M059J (cell line): ENCODE measurements around the gene TBC1D22A. TPM values are rescaled to one million over a fixed set of nuclear protein-coding genes. Genes with fewer than 3 reads are reported as not detected.
"Not testable (repeated sequence)": the region's sequence is repeated elsewhere in the genome, so short reads cannot be mapped to it uniquely, and the experiment has no call there.

Source experiments
- DNase-seq: peaks from one replicate; pipeline ENCODE4 v3.0.0-alpha.2; 2012; ENCODE audit warnings: low read depth
- total RNA-seq: library from RNA; depleted of rRNA; stranded (reverse); fragments of >200 nt; shearing (Covaris generic); gene quantifications from 2 replicates; pipeline ENCODE4 v1.2.3, GENCODE V29; 2014

TBC1D22A gene
- total RNA-seq, 1 experiment from 2014 or later, result 7.3 TPM

DNA sequence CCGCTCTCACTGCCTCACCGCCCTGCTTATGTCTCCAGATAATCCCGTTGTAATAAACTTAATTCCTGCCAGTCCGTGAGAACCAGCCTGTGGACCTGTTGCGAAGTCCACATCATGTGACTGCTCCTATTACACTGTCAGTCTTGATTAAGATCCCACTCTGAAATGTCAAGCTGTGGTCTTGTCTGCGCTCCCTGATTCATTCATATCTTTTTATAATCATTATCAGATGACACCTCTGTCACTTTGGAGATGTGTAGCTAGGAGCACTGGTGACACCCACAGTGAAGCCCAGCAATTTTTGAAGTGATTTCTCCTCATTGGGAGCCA is 377.3 kb downstream of the TBC1D22A start:
- no peak for DNase-seq

DNA sequence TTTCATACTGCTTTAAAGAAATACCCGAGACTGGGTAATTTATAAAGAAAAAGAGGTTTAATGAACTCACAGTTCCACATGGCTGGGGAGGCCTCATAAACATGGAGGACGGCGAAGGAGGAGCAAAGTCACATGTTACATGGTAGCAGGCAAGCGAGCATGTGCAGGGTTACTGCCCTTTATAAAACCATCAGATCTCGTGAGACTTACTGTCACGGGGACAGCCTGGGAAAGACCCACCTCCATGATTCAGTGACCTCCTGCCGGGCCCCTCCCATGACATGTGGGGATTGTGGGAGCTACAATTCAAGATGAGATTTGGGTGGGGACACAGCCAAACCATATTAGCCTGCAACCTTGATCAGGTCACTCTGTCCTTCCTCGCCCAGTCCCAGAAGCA is 378.5 kb downstream of the TBC1D22A start:
- not testable (repeated sequence) for DNase-seq

DNA sequence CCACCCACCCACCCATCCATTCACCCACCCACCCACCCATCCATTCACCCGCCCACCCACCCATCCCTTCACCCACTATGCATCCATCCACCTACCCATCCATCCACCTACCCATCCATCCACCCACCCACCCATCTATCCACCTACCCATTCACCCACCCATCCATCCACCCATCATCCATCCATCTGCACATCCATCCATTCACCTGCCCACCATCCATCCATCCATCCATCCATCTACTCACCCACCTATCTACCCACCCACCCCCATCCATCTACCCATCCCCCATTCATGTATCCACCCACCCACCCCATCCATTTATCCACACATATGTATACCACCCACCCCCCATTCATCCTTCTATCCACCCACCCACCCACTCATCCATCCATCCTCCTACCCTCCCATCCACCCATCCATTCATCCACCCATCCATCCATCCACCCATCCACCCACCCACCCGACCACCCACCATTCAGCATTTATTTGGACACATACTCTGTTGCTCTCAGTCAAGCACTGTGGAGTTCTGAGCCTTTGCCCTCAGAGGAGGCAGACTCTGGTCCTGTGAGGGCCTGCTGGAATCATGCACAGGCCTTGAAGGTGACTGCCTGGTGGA is 380.1 kb downstream of the TBC1D22A start:
- DNase-seq, result no peak

DNA sequence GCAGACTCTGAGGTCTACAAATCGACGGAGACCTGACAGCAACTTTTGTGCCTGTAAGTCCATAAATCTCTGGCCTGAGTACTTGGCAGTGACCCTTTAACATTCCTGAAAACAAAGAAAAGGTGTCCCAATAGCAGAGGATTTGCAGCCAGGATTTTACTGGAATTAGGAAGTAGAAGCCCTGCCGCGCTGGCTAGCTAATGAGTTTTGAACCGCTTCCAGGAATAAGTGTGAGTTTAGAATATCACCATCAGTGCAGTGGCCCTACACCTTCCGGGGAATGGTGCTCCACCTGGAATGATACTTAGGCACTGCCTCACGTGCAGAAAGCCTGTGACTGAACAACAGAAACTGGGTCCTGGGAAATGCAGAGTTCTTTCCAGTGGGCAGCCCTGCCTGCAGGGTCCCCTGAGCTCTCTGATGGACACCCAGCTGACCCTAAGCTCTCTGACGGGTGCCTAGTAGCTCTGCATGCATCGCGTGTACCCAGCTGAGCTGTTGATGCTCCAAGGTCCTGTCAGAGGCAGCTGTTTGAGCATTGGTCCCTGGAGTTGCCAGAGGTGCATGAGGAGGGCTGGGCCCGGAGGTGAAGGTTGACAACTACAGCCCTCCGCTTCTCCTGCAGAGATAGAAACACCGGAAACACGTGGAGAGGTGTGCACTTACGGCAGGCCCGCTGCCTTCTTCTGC is 380.9 kb downstream of the TBC1D22A start:
- no peak for DNase-seq

DNA sequence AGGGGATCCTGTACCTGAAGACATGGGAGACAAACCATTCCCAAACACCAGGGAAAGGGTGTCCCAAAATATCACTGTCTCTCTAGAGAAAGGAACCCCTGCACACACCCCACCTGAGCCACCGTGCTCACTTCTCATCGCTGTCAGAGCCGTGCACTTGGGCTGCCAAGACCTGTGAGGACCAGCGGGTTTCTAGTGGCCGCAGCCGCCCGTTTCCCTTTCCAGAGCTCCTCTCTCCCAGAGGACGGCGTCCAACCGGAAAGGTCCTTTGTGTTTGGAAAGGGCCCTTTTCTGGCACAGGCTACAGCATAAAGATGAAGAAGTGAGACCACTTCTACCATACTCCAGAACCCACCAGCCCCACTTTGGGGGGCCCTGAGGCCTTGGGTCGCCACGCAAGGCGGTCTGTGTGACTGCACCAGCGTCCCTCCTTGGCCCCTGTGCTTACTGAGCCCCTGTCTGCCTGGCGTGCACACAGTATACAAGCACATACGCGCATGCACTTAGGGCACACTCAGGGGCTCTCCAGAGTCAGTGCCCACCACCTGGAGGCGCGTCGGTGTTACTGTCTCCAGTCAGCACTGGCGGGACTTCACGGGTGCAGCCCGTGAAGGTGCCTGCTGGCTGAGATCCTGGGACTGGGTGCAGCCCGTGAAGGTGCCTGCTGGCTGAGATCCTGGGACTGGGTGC is 381.8 kb downstream of the TBC1D22A start:
- no peak for DNase-seq

DNA sequence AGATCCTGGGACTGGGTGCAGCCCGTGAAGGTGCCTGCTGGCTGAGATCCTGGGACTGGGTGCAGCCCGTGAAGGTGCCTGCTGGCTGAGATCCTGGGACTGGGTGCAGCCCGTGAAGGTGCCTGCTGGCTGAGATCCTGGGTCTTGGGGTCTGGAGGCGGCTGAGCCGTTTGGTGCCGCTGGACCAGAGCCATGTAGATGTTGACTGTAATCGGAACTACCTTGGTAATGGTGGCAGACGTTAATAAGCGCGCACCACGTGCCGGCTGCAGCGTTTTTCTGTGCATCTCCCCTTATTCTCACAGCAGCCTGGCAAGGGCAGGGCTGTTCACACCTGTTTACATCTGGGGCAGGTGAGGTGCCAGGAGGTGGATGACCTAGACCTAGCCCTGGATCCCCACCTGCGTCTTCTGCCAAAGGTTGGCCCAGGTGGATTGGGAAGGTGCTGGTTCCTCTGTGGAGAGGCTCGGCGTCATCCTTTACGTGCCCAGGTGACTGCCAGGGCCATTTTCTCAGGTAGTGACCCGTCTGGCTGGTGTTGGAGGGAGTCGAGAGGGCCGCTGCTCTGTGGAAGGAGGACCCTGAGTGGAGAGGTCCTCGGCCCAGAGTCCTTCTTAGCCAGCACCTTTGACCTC is 382.5 kb downstream of the TBC1D22A start:
- no peak for DNase-seq

DNA sequence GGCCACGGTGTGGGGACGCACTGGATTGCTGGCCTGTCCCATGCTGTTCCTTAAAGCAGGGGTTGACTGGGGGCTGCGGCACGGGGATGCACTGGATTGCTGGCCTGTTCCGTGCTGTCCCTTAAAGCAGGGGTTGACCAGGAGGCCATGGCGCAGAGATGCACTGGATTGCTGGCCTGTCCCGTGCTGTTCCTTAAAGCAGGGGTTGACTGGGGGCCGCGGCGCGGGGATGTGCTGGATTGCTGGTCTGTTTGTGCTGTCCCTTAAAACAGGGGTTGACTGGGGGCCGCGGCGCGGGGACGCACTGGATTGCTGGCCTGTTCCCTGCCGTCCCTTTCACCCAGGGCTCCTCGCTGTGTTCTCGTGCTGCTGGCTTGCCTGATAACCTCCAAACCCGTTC is 383.4 kb downstream of the TBC1D22A start:
- DNase-seq, result no peak

DNA sequence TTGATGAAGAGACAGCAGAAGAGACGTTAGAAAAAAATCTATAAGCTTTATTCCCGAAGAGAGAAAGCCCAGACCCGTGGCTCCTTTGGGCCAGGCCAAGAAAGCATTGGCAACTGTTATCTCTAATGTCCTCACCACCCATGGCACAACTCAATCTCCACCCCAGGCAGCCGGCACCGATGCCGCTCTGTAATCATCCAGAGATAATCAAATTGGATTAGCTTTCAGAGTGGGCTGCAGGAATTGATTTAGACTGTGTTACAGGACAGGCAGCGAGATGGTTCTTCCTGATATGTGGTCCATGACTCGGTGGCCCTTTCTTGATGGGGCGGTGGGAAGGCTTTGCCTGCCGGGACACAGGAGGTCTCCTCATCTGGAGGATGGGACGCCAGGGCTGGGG is 383.9 kb downstream of the TBC1D22A start:
- no peak for DNase-seq

DNA sequence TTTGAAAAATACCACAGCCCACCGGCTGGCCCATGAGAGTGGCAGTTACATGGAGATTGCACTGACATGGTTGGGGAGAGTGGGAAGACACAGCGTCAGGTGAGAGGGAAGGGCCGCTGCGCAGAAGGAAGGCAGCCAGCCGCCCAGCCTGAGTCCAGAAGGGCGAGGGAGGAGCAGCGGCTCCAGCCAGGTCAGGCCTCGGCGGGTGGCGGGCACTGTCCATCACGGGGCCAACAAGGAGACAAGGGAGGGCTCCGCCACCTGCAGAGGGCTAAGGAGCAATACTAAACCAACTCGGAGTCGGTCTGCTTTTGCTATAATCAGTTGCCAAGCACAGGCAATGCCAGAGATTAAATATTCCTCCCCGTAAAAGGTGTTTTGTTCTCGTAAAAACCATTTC is 384.5 kb downstream of the TBC1D22A start:
- DNase-seq, result no peak

DNA sequence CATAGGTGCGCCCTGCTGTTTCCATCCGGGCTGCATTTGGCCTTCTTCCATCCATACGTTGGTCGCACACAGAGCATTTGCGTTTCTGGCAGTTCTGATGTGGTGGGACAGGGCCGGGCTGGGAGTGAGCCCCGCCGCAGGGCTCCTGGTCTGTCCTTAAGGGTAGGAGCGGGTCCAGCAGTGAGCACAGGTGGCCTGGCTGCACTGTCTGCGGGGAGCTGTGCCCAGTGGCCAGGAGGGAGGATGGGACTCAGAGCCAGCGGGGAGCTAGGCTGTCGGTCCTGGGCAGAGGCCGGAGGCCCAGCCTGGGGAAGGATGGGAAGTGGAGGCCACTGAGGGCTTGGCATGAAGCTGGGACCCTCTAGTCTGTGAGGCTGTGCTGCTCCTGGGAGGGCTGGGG is 385.1 kb downstream of the TBC1D22A start:
- DNase-seq, result no peak

DNA sequence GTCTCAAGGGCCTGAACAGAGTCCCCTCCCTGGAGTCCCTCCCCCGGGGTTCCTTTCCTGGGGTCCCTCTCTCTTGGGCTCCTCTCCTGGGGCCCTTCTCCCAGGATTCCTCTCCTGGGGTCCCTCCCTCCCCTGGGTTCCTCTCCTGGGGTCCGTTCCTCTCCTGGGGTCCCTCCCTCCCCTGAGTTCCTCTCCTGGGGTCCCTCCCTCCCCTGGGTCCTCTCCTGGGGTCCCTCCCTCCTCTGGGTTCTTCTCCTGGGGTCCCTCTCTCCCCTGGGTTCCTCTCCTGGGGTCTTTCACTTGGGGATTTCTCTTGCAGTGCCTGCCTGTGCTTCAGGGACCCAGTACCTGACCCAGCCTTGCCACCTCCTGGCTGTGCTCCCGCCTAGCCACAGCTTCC is 386.1 kb downstream of the TBC1D22A start:
- no peak for DNase-seq

DNA sequence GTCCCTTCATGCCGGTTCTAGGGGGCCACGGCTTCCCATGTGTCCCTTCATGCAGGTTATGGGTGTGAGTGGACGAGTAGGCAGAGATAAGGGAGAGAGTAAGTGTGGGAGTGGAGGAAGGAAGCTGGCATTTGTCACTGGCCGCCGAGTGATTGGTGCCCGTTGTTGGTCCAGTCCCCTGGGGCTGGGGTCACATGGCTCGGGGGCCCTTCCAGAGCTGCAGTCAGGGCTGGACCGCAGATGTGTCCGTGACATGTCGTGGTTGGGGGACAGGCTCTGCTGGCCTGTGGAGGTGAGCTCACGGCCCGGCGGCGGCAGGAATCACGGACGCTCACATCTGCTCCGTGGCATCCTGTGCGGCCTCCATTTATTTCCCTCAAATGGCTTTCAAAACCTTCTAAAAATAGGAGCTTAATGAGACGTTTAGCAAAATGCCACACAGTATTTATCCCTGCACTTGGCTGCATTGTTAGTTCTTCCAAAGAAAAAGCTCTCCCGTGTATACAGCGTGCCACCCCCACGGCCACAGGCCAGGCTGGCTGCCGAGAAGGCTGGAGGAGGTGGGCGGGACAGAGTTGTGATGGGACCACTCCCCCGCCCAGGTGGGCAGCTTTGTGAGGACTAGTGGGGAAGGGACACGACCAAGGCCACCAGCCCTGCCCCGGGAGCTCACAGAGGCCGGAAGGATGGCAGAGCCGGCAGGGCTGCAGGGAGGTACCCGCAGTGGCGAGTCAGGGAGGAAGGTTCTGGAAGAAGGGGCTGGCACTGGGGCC is 386.7 kb downstream of the TBC1D22A start:
- no peak for DNase-seq

DNA sequence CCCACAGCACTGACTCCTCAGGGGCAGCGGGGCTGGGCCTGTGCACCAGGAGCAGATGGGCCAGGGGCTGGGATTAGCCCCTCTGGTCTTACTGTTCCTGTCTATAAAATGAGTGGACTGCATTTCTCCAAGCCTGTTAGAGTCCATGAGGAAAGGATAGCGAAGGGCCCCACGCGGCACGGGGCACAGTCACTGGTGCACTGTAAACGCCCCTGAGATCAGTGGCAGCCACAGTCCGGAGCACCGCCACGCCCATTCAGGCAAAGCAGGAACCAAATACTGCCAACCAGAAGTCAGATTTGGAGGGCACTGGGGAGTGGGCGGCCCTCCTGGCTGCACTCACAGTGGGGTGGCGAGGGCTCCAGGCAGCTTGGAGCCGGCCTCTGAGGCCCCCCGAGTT is 387.5 kb downstream of the TBC1D22A start:
- DNase-seq, result no peak

DNA sequence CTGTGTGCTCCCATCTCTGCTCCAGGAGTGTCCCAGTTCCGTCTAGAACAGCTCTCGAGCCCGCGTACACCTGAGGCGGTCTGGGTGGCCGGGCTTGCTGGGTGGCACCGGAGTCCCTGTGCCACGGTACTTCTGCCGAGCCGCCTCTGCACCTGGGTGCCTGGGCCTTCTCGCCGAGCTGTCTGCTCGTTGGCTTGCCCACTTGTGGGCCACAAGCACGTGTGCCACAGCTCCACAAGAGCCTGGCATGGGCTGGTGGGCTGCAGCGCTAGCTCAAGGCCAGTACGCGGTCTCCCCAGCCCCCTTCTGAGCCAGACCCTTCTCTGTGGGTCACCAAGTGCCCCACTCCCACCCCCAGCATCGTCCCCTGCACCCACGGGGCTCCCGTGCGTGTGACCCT is 388.0 kb downstream of the TBC1D22A start:
- no peak for DNase-seq

DNA sequence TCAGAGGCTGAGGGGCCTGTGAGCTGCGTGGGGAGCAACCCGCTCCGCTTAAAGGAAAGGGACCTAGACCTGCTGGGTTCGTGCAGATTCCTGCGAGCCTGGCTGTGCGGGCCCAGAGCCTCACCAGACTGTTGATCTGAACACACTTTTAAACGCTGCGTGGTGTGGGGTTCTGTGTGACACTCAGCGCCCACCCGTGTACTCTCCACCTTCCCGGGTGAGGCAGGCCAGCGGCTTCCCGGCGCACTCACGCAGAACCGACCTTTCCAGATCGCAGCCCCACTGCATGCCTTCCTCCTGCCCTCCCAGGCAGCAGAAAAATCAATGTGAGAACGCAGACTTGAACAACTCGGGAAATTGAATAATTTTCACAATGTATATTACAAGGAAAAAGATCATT is 388.6 kb downstream of the TBC1D22A start:
- no peak for DNase-seq

DNA sequence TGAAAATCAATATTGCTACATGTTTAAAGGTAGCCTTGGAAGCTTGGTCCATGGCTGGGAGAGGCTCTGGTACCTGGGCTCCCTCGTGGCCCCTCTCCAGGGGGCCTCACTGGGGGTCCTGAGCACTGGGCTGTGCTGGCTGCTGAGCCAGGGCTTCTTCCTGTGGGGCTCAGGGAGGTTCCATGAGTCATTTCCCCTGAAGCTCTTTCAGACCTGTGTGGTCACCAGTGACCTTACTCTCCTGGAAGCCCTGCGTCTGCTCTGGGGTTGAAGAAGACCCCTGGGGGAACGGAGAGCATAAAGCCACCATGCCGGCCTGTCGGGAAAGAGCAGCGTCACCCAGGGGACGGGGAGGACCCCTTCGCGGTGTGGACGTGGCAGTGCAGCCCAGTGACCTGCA is 389.0 kb downstream of the TBC1D22A start:
- DNase-seq, result peak; percentile 80

DNA sequence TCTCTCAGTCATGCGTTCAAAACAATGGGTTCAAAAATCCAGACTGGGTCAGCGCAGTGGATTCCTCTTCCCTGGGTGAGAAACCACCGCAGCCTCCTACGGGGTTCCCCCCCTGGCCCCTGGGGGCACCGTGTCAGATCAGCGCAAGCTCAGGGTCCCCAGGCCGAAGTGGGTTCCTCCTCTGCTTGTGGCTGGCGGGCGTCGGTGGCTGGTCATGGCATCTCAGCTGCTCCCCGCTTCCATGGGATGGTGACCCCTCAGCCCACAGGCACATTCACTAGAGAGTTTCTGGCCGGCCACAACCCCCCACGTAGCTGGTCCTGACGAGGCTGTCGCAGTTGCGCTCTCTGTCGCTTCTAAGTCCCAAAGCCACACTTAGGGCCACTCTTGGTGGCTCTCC is 389.8 kb downstream of the TBC1D22A start:
- no peak for DNase-seq

DNA sequence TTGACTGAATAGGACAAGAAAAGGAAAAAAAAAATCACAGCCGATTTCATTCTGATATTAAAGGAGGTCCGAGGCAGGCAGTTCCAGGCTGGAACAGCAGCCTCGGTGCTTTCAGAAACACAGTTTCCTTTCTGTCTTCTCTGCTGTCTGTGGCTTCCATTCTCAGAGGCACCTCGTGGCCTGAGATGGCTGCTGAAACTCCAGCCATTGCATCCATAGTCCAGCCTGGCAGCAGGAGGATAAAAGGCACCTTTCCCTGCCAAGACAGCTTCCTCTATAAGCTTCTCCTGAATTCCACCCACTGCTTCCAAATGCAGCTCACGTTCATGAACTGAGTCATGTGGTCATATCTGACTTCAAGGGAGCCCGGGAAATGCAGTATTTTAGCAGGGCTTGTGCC is 390.5 kb downstream of the TBC1D22A start:
- peak; percentile 15 for DNase-seq

DNA sequence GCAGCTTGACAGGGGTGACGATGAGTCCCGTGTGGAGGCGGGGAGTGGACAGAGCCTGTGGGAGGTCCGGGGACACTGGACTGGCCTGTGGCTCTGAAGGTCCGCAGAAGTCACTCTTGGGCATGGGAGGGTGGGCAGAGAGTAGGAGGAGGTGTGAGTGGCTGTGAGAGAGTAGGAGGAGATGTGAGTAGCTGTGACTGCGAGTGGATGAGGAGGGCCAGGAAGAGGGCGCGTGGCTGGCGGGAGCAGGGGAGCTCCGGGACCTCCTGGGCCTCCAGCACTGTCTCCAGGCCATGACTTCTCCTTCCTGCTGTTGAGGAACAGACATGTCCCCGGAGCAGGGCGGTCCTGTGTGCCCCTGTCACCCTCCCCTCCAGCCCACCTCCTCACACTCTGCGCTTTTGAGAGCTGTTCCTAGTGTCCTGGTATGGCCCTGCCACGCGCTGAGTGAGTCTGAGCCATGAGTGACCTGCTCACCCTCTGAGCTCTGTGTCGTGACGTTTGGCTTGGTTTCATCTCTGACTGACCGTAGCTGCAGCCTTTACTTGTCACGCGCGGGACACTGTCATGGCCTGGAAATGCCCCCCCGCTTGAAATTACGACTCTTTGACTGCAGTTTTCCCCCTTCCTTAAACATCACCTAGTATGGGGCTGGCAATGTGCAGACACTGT is 391.5 kb downstream of the TBC1D22A start:
- peak; percentile 56 for DNase-seq

DNA sequence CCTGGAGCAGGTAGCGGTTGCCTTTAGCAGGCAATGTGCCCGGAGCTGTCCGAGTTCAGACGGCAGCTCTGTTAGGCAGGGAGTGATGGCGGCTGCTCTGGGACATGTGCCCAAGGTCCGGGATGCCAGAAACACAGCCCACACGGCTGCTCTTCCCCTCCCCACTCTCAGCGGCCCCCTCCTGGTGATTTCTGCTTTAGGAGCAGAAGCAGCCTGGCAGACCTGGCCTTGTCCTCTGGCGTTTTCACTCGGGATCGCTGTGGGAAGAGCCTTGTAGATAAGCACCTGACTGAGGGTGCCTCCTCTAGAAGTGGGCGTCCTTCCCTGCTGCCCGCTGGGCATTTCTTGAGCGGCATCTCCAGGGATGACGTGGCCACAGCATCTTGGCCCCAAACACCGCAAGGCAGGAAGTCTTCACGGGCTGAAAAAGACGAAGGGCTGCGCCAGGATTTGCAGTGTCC is 392.2 kb downstream of the TBC1D22A start:
- peak; percentile 93 for DNase-seq

DNA sequence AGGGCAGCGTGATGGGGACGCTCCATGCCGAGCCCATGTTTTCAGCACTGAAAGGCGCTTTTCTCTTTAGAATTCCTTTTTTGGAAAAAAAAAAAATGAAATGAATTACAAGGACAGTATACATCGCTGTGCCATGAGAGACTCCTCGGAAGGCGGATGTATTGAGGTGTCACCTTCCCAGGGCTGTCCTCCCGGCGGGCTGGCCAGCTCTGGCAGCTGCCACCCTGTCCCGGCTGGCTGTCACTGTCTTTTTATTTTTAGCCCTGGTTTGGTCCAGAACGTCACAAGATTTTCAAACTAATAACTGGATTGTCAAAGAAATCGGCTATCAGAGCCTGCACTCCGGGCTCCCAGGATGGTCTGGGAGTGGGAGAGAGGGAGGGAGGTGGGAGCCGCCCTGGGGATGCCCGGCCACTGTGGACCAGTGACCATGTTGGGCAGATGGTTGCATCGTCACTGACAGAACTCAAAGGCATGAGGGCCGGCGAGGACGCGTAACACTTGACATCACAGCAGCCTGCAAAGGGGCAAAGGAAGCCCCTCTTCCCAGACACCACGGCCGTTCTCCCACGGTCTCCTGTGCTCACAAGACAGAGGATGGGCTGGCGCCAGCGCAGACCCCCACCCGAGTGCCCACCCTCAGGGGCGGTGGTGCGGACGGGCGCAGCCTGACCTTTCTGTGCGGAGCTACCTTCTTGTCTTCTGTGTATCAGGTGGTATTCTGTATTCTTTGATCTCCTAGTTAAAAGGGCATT is 392.9 kb downstream of the TBC1D22A start:
- DNase-seq, result no peak
